GM04504 (cell line): ENCODE results near the gene TRIO.
"Not testable (repeated sequence)": the region's sequence is repeated elsewhere in the genome, so short reads cannot be mapped to it uniquely, and the experiment has no call there.

ENCODE experiments used
- DNase-seq: peaks from one replicate; pipeline ENCODE4 v3.0.0-alpha.2; 2012; ENCODE audit warnings: low read depth

The TRIO gene

DNA sequence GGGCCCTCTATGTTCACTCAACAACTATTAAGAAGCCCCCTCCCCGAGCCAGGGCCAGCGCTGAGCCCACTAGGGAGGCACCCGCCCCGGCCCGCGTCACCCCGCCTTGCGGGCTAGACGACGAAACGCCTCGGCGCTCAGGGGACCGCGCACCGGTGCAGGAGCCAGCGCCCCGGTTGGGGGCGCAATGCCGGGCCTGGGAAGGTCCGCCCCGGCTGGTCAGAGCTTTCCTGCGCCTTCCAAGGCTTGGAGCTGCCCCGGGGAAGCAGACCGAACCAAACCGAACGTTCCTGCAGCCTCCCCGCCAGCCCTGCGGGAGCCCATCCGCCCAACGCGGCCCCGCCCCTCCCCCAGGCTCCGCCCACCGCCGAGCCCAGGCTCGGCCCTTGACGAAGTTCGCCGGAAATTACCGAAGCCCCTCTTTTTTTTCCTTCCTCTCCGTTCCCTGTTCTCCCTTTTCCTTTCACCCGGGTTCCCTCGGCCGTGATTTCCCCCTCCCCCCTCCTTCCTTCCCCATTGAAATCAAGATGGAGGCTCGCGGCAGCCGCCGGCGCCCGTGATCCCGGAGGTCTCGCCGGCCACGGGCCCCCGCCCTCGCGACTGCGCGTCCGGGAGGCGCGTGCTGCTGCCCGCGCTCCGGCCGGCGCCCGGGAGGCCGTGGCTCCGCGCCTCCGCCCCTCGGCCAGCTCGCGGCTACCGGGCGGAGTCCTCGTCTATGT, at the start of gene TRIO:
Gene TRIO, plus strand, starts transcription at position 516 of the 719 bp plus-strand sequence. CDS start 384 bp downstream, outside the sequence.
- DNase-seq, result peak; percentile 85

DNA sequence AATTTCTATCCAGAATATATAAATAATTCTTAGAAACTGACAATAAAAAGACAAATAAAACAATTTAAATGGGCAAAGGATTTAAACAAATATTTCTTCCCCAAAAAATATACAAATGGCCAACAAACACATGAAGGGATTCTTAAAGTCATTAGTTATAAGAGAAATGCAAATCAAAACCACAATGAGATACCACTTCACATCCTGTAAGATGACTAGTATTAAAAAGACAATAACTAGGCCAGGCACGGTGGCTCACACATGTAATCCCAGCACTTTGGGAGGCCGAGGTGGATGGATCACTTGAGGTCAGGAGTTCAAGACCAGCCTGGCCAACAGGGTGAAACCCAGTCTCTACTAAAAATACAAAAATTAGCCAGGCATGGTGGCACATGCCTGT, 45.8 kb upstream of the TRIO start:
- DNase-seq, result not testable (repeated sequence)

DNA sequence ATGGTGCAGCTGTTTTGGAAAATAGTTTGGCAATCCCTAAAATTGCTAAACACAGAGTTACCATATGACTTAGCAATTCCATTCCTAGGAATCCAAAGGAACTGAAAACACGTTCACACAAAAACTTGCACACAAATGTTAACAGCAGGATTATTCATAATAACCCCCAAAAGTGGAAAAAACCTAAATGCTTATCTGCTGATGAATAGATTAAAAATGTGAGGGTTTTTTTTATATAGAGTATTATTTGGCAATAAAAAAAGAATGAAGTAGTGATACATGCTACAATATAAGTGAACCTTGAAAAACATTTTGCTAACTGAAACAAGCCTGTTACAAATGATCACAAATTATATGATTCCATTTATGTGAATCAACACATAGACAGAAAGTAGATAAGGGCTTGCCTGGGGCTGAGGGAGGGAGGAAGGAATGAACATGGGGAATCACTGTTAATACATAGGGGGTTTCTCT, 45.1 kb upstream of the TRIO start:
- DNase-seq, result peak; percentile 70

DNA sequence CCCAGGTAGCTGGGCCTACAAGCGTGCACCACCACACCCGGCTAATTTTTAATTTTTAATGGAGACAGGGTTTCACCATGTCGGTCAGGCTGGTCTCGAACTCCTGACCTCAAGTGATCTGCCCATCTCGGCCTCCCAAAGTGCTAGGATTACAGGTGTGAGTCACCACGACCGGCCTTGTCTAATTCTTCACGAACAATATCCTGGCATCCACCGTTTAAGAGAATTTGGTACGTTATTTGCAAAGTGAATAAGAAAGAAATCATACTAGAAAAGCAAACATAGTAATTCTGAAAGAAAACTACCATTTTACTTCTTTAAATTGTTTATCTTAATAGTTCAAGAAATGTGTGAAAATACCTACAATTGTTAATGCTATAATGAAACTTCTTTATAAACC, 42.9 kb upstream of the TRIO start:
- no peak for DNase-seq

DNA sequence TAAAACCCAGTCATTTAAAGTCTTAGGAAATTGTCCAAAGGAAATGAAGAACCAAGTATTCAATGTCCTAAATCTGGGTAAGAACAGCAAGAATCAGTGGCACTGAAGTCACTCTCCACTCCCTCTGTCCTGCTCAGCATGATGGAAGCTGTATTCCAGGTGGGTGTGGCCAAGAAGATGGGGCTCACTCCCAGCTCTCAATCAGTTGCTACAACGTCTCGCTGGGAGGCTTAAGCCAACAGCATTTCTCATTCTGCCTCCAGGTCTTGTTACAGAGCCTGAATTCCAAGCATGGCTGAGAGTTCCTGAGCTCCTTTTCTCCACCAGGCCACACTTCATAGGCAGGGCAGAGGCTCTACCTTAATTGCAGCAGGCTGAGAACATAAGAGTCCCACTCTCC, 41.2 kb upstream of the TRIO start:
- DNase-seq, result no peak

DNA sequence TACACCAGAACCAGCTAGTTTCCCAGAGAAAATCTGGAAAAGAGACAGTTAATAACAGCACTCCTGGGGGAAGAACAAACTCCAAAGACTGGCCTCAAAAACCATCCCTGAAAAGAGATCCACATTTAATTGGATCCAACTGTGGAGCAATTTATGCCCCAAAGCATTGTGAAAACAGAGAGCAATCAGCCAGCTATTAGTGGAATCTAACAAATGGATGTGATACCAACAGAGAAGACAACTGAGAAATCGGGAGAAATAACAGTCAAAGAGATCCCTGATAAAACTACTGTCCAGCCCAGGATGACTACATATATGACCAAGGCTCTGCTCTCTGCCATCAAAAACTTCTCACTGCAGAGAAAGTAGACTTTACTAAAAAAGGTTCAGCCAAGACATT, 40.5 kb upstream of the TRIO start:
- DNase-seq, result no peak

DNA sequence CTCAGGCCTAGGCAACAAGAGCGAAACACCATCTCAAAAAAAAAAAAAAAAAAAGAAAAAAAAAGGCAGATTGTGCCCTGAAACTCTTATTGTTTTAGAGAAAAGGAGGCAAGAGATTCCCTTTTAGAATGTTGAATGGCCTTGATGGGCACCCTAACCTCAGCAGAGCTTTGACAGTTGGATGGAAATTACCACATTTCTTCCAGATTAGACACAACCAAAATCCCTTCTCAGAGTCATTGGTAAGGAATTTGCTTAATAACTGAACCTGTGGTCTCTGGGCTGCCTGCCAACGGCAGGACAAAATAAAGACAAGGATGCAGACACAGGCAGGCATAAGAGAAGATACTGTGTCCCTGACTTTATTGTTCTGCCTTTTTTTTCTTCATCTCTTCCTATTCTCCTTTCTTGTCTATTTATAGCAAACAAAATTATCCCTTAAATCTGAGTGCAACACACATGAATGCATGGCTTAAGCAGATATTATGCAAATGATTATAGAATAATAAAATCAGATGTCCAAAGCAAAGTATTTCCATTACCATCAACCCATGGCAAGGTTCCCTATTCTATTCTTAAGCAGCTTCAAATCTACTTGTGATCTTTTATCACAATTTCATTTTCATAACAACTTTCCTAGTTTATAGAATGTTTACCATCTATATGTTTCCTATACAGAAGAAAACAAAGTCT, 37.3 kb upstream of the TRIO start:
- peak; percentile 71 for DNase-seq

DNA sequence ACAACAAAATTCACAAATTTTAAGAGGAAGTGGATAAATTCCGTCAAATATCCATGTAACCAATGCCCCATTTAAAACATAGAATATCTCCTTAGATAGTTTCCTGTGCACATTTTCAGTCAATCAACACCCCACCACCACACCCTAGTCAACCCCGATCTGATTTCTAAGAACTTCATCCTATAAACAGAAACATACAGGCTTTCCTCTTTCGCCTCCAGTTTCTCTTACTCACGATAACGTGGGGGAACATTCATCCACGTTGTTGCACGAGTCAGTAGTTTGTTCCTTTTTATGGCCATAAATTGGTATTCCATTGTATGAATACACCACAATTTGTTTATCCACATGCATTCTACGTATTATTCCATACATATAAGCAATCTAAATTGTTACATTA, 35.6 kb upstream of the TRIO start:
- no peak for DNase-seq

DNA sequence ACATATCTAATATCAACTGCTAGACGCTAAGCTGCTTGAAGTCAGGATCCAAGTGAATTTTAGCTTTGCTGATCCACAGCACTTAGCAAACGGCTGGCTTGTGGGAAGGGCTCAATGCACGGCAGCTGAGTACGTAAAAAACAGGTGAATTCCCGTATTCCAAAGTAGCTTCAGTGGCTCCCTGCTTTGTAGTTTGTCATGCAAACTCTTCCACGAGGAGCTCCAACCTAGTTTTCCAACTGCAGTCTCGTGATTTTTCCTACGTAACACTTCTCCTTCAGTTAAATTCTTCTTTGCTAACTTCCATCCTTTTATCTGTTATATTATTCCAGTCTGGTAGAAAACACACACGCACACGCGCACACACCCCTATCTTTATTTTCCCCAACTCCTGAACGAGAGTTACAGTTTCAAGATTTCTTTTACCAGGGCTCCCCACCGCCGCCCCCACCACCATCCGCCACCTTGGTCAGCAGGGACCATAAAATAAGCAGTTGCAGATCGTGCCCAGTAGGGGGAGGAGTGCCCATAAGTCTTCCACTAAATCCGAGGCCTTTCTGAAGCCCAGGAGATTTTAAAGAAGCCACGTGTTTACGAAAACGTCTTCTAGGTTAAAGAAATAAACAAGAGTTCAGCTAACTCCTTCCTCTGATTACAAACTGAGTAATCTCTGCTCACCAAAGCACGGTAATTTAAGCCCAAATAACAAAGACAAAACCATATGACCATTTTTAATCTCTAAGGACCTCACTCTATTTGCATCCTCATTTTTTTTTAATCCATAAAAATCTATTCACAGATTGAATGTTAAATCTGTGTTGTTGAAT, 34.8 kb upstream of the TRIO start:
- DNase-seq, result peak; percentile 40

DNA sequence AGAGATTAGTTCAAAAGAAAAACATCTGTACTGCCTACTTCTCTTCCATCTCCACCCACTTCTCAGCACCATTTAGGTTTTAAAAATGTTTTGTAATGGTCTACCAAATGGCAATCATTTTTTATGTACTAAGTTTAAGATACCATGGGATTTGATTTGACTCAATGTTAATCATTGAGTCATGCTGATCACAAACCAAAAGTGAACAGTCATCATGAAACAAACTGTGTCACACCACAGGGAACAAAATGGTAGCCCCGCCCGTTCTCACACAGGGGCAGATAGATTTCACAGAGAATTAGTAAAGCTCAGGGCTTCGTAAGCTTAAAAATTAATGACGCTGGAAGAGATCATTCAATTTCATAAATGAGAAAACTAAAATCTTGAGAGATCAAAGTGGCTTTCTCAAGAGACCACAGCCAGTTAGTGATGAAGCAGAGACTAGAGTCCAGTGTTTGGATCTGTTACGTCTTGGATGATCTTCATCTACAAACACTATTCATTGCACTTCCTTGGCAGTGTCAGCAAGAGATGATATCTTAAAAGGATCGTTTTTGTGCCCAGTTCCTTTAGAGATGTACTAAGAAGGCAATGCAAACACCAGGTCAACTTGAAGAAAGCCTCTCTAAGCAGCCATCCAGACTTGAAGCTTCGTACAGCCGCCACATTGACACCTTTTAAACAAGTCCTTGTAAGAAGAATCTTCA, 33.9 kb upstream of the TRIO start:
- peak; percentile 61 for DNase-seq

DNA sequence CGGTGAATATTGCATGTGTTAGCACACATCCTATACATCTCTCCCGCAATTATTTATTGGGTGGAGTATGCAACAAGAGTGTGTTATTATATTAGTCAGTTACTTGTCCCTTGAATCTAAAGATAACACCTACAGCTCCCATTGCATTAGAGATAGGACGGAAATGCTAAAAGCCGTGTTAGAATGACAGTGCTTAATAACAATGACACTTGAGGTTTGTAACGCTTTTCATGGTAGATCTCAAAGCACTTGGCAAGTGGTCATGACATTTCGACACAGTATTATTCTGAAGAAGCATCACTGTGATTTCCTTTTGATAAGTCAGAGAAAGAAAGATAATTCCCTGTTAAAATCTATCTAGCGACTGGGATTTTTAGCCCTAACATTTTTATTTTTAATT, 33.4 kb upstream of the TRIO start:
- no peak for DNase-seq

DNA sequence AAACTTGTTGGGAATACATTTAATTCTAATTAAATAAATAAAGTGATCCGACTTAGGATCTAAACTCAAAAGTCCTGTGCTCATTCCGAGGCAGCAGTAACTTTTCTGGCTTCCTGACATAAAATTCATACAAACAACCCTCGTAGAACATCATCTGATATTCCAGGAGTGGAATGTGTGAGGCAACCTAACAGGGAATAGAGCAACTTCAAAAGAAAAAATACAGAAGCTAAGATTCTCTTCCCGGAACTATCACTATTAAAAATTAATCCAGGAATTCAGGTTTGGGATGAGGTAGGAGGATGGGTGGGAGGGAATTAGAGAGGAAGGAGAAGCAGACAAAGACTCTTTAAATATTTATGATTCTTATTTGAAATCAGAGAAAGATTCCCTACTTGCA, 32.9 kb upstream of the TRIO start:
- DNase-seq, result no peak

DNA sequence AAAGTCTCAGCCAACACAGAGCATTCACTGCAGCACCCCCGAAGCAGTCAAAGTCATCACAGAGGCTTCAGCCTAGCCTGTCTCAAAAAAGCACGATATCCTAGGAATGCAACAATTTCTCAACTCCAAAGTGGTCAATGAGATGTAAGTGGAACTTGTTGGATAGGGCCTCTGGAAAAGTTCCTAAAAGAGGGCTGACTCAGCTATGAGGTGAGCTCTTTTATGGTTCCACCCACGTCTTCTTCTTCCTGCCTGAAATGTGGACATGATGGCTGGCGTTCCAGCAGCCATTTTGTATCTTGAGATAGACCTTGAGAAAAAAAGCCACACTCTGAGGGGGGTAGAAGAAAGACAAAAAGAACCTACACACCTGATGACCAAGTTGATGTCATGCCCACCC, 32.5 kb upstream of the TRIO start:
- peak; percentile 86 for DNase-seq

DNA sequence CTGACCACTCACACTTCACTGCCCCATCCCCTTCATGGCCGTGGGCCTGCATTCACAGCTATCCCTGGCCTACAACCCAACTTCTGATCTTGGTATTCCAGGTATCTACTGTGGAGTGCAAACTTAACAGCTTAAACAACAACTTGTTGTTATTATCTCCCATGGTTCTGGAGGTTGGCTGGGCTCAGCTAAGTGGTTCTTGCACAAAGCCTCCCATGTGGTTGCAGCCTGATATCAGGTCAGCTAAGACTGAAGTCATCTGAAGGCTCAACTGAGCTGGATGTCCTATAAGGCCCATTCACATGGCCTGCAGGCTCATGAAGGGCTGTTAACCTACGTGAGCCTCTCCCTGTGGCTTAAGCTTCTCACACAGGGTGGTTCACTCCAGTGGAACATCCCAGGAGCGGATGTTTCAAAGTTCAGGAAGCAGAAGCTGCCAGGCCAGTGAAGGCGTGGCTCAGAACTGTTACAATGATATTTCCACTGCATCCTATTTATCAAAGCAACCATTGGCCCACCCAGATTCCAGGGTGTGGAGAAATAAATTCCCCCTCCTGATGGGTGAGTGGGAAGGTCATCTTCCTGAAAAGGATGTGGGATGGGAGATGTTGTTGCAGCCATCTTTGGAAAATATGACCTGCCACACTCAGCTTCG, 30.0 kb upstream of the TRIO start:
- no peak for DNase-seq

DNA sequence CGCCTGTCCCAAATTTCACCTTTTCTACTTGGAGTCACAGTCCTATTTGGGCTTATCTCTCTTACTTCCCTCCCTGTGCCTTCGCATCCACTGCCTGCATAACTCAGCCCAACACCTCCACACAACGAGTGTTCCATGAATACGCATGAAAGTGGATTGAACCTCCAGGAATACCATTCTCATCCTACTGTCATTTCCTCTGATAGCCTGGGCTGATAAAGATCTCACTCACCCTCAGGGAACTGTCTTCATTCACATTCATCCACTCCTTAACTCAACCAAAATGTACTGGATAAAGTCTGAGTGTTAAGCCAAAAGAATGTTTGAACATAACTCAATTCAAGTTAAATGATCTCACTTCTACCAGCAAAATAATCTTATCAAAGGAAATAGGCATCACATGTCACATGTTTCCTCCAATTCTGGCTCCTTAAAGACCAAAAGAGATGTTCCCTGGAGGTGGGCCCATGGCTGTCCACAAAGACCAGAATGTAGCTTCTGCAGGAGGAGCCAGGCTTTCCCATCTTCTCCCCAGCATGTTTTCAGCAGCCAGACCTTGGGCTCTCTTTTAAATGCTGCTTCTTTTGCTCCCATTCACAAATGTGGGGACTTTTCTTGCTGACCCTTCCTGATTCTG, 28.4 kb upstream of the TRIO start:
- DNase-seq, result no peak

DNA sequence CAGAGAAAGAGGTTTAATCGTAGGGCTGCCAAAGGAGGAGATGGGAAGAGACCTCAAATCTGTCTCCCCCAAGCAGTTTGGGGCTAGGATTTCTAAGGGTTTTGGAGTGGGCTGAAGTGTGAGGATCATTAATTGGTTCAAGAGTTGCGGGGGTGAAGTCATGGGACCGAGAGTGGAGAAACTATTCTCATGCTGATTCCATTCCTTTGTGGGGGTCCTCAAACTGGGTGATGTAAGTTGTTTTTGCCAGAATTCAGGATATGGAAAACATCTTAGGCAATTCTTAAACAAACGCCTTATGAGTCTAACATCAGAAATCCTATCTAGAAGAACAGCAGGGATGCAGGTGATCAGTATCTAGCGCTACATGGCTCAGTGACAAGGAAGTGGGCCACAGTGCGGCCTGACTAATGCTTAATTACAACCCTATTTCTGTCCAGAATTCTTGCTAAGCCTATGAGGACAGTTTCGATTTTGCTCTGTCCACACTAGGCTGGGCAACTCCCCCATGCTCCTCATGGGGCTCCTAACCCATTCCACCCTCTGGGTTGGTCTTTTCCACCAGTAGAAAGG, 27.7 kb upstream of the TRIO start:
- DNase-seq, result no peak

DNA sequence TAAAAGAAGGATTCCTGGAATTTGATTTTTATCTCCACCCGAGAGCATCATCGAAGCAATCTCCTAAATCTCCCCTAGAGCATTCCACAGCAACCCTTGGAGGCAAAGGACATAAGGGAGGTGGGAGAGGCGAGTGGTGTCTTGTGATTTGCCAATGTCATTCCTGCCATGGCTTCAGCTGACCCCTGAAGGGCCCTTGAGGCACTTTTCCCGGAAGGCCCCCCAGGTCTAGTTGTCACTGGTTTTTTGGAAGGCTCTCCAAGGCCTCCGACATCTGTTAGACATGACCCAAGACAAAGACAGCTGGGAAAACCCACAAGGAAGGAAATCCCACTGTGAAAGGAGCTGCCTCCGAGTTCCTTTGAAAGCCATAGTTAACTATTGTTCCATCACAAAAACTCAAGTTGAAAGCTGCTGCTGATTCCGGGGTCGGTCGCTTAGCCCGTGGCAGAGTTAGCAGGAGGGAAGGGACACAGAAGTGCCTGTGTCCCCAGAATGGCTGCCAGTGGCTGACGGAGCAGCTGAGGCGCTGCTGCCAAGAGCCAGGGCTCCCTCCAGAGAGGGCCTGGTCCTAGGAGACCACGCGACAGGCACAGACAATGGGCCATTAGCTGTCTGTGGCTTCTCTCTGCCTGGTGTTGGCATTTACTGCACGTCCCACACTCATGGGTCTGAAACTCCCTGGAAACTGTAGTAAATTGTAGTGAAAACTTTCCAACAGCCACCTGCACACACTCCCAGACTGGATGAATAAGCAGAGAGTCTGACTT, 24.4 kb upstream of the TRIO start:
- no peak for DNase-seq

DNA sequence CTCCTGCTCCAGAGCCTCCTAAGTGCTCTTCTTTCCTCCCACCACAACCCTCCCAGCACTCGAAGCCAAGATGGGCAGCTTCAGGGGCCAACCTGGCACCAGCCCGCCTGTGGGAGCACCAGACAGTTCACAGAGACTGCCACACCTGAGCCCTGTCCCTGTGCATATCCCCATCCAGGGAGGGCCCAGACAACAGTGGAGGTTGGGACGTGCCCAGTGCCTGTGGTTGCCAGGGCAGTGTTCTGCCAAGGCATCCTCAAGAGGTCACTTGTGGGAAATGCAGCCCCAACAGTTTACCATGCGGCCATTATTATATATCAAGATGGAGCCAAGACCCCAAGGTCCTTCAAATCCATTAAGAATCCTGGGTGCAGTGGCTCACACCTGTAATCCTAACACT, 23.0 kb upstream of the TRIO start:
- DNase-seq, result no peak

DNA sequence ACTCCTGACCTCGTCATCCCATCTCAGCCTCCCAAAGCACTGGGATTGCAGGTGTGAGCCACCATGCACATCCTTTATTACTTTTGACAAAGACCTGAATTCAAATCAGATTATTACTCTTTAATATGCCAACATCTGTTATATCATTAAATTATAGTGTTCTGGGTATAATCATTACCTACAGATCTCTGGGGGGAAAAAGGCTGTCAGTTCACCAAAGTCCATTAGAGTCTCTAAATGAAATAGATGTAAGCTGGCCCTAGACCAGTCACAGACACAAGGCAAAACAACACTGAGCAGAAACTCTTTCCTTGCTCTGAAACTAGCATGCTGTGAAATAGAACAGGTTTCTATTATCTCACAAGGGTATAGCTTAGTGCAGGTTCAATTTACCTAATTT, 21.6 kb upstream of the TRIO start:
- no peak for DNase-seq

DNA sequence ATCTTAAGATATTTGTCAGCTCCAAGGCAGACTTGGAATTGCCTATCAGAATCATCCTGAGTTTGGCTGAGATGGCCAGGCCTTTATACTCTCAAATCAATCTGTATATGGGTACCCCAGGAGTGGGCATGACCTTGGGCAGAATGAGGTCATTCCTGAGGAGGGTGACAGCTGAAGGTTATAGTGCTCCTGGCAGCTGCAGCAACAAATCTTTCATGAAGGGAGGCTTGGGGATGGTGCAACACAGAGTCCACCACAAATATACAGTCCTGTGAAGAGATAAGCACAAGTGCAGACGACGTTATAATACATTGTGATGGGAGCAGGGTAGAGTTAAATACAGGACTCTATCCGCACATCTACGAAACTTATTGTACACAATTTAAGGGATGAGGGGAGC, 21.1 kb upstream of the TRIO start:
- DNase-seq, result no peak
